T-helper 2 cell treated with Interferon-gamma antibody and Interleukin-4, amounts not matched to agents 5 μg/mL and 100 μg/mL, for 36 hours (primary cell): ENCODE data around the gene GLIPR2.
"Not testable (repeated sequence)": the region's sequence is repeated elsewhere in the genome, so short reads cannot be mapped to it uniquely, and the experiment has no call there.

ENCODE experiments used
- DNase-seq: peaks from one replicate; pipeline ENCODE4 v3.0.0; 2021; ENCODE audit warnings: low spot score
- H3K27ac Mint-ChIP-seq: one replicate; pipeline ENCODE4 v1.8.0; 2021; ENCODE audit warnings: mild to moderate bottlenecking, mixed read lengths
- H3K27me3 Mint-ChIP-seq: one replicate; pipeline ENCODE4 v1.8.0; 2021; ENCODE audit warnings: low read depth, mixed read lengths
- H3K36me3 Mint-ChIP-seq: one replicate; pipeline ENCODE4 v1.8.0; 2021; ENCODE audit warnings: low read depth, mixed read lengths
- H3K4me1 Mint-ChIP-seq: one replicate; pipeline ENCODE4 v1.8.0; 2021; ENCODE audit warnings: low read depth, mixed read lengths
- H3K4me3 Mint-ChIP-seq: one replicate; pipeline ENCODE4 v1.8.0; 2022; ENCODE audit warnings: mild to moderate bottlenecking, moderate library complexity, mixed read lengths
- H3K9me3 Mint-ChIP-seq: one replicate; pipeline ENCODE4 v1.8.0; 2021; ENCODE audit warnings: mixed read lengths

GLIPR2 gene

DNA sequence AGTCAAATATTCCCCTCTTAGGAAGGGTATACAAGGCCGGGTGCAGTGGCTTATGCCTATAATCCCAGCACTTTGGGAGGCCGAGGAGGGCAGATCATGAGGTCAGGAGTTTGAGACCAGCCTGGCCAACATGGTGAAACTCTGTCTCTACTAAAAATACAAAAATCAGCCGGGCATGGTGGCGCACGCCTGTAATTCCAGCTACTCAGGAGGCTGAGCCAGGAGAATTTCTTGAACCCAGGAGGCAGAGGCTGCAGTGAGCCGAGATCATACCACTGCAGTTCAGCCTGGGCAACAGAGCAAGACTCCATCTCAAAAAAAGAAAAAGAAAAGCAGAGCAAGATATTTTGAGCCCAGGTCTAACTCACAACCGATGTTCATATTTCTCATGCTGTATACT is 4.9 kb upstream of the GLIPR2 start:
- peaks cover 18% of the 10 kb centered on the region for H3K4me1 Mint-ChIP-seq
- H3K27ac Mint-ChIP-seq, H3K36me3 Mint-ChIP-seq, DNase-seq, H3K9me3 Mint-ChIP-seq, H3K4me3 Mint-ChIP-seq: not testable (repeated sequence)
- H3K27me3 Mint-ChIP-seq: peaks cover 27% of the 10 kb centered on the region

DNA sequence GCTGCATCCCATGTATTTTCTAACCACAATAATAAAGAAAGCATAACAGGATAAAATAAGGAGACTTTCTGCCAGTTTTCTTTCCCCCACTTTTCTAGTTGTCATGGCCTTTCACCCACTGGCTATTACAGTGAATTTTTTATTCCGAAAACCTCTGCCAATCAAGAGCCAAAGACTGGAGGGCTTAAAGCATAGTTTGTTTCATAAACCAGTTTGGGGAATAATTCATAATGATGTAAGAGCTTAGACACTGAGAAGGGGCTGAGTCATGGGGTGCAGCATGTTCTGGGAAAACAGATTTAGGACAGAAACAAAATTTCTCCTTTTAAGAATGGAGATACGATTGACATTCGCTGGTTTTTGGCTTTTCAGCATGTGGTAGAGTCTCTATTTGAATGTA is 4.4 kb upstream of the GLIPR2 start:
- H3K27ac Mint-ChIP-seq: no peak overlapping the region
- H3K36me3 Mint-ChIP-seq: no peaks in the 10 kb centered on the region
- H3K4me3 Mint-ChIP-seq: no peak overlapping the region
- DNase-seq: no peak
- H3K9me3 Mint-ChIP-seq: no peaks in the 10 kb centered on the region
- H3K27me3 Mint-ChIP-seq: peaks cover 27% of the 10 kb centered on the region
- H3K4me1 Mint-ChIP-seq: peaks cover 14% of the 10 kb centered on the region

GRCh38 chr9:36134761-36135505 is 1.6 kb upstream of the GLIPR2 start:
- Mint-ChIP-seq H3K4me1 (peaks cover 27% of the 10 kb centered on the region), H3K27ac (no peak overlapping the region), H3K36me3 (peaks cover 15% of the 10 kb centered on the region), H3K4me3 (no peak overlapping the region), H3K9me3 (no peaks in the 10 kb centered on the region), H3K27me3 (peaks cover 31% of the 10 kb centered on the region)
- no peak for DNase-seq

DNA sequence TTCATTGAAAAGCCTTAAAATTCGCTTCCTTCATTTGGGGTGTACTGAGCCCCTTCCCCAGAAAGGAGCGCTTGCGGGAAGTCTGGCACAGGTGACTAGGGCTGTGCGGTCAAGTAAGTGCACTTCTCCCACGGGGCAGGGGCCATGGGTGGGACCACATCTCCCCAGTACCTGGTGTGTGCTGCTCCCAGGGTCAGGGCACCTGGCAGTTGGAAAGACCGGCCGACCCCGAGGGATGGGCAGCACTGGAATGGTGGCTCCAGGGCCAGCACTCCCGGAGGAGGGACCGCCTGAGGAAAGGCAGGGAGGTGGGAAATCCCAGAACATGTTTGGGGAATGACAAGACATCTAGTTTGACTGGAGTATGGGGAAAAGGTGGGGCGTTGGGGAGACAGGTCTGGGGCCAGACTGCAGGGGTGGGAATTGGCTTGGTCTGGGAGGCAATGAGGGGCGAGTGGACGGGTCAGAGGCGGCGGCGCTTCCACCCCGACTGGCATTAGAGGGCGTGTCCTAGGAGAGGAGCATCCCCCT is 727 bp upstream of the GLIPR2 start:
- Mint-ChIP-seq H3K9me3 (no peaks in the 10 kb centered on the region), H3K27me3 (peaks cover 31% of the 10 kb centered on the region), H3K4me1 (peaks cover 36% of the 10 kb centered on the region), H3K4me3 (peak overlapping the region; percentile 84), H3K27ac (peak overlapping the region; percentile 57), H3K36me3 (peaks cover 20% of the 10 kb centered on the region)
- DNase-seq: no peak

GRCh38 chr9:36136894-36137391 is 410 bp downstream of the GLIPR2 start:
- Mint-ChIP-seq H3K27ac (peak overlapping the region; percentile 76), H3K4me1 (peaks cover 45% of the 10 kb centered on the region), H3K4me3 (peak overlapping the region; percentile 88), H3K9me3 (no peaks in the 10 kb centered on the region), H3K36me3 (peaks cover 24% of the 10 kb centered on the region), H3K27me3 (peaks cover 30% of the 10 kb centered on the region)
- DNase-seq: no peak

DNA sequence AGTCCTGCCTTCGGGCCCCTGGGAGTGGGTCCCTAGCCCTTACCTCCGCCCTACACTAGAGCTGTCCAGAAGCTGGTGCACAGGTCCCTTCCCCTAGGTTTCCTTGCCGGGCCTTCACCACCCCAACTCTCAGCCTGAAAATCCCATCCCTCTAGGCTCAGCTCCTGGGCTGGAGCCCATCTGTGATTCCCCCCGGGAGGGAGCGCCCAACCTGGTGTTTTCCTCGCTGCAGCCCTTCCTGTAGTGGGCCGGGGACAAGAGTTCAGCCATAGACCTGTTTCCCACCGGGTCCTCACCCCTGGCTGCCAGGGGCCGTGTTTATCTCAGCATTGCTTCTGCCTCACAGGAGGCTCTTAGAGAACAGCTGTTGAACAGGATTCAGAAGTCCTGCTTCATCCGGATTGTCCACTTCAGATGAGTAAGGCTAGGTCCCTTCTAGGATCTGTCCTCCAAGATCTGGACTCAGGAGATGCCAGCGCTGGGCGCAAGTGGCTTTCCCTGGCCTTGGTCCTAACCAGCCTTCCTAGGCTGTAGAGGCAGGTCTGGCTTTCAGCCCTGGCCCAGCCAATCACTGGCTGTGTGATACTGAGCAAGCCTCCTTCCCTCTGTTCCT is 965 bp downstream of the GLIPR2 start:
- Mint-ChIP-seq H3K27me3 (peaks cover 27% of the 10 kb centered on the region), H3K9me3 (no peaks in the 10 kb centered on the region), H3K27ac (peak overlapping the region; percentile 76), H3K36me3 (peaks cover 28% of the 10 kb centered on the region), H3K4me3 (peak overlapping the region; percentile 88), H3K4me1 (peaks cover 51% of the 10 kb centered on the region)
- no peak for DNase-seq

- peaks cover 61% of the 10 kb centered on the region for H3K4me1 Mint-ChIP-seq
- no peak for DNase-seq
- H3K27me3 Mint-ChIP-seq: peaks cover 23% of the 10 kb centered on the region
- H3K27ac Mint-ChIP-seq: no peak overlapping the region
- H3K9me3 Mint-ChIP-seq: no peaks in the 10 kb centered on the region
- H3K36me3 Mint-ChIP-seq: peaks cover 36% of the 10 kb centered on the region
- H3K4me3 Mint-ChIP-seq: peak overlapping the region; percentile 88
These were observed 2.0 kb downstream of the GLIPR2 start for GRCh38 chr9:36138496-36138895.

DNA sequence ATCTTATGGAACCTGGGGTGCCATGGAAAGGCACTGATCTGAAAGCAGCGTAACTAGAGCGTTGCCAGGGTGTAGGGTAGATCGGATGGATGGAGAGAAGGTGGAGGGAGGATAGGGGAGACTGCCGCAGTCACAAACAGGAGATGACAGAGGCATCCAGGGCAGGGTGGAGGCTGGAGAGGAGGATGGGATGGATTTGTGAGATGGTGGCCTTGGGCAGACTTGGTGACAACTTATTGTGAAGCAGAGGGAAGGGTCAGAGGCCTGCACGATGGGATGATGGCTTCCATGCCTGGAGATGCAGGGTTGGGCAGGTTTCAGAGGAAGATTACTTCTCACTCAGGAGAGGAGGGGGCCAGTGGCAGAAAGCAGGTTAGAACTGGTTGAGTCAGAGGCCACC is 2.4 kb downstream of the GLIPR2 start:
- DNase-seq: no peak
- peak overlapping the region; percentile 88 for H3K4me3 Mint-ChIP-seq
- peaks cover 65% of the 10 kb centered on the region for H3K4me1 Mint-ChIP-seq
- H3K27me3 Mint-ChIP-seq: peaks cover 20% of the 10 kb centered on the region
- H3K9me3 Mint-ChIP-seq: no peaks in the 10 kb centered on the region
- H3K27ac Mint-ChIP-seq: peak overlapping the region; percentile 49
- H3K36me3 Mint-ChIP-seq: peaks cover 39% of the 10 kb centered on the region

- Mint-ChIP-seq H3K27me3 (peaks cover 10% of the 10 kb centered on the region), H3K4me1 (peaks cover 80% of the 10 kb centered on the region), H3K36me3 (peaks cover 53% of the 10 kb centered on the region), H3K9me3 (peaks cover 3% of the 10 kb centered on the region), H3K4me3 (peak overlapping the region; percentile 88), H3K27ac (peak overlapping the region; percentile 90)
- peak; percentile 46 for DNase-seq
These were observed 3.9 kb downstream of the GLIPR2 start for GRCh38 chr9:36140086-36141084.

- H3K4me3 Mint-ChIP-seq: peak overlapping the region; percentile 88
- peaks cover 62% of the 10 kb centered on the region for H3K36me3 Mint-ChIP-seq
- peaks cover 4% of the 10 kb centered on the region for H3K27me3 Mint-ChIP-seq
- H3K27ac Mint-ChIP-seq: no peak overlapping the region
- H3K9me3 Mint-ChIP-seq: peaks cover 12% of the 10 kb centered on the region
- DNase-seq: no peak
- H3K4me1 Mint-ChIP-seq: peaks cover 83% of the 10 kb centered on the region
These were observed 4.8 kb downstream of the GLIPR2 start for GRCh38 chr9:36141288-36141687.

DNA sequence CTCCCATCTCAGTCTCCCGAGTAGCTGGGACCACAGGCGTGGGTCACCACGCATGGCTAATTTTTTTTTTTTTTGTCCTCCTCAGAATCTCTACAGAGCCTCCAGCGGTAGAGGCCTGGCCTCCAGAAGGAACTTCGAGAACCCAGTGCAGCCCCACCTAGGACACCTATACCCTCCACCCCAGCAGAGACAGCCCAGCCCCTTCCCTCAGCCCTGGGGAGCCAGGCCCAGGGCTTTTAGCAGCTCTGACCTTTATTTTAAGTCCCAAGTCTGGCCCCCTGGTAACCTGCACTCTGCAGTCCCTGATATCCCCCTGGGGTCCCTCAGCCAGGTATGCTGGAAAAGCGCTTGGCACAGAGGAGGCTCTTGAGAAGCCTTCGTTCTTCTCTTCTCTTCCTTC is 5.2 kb downstream of the GLIPR2 start:
- Mint-ChIP-seq H3K36me3 (peaks cover 64% of the 10 kb centered on the region), H3K27me3 (peaks cover 4% of the 10 kb centered on the region), H3K9me3 (peaks cover 14% of the 10 kb centered on the region), H3K27ac (peak overlapping the region; percentile 64), H3K4me1 (peaks cover 85% of the 10 kb centered on the region), H3K4me3 (peak overlapping the region; percentile 81)
- no peak for DNase-seq

DNA sequence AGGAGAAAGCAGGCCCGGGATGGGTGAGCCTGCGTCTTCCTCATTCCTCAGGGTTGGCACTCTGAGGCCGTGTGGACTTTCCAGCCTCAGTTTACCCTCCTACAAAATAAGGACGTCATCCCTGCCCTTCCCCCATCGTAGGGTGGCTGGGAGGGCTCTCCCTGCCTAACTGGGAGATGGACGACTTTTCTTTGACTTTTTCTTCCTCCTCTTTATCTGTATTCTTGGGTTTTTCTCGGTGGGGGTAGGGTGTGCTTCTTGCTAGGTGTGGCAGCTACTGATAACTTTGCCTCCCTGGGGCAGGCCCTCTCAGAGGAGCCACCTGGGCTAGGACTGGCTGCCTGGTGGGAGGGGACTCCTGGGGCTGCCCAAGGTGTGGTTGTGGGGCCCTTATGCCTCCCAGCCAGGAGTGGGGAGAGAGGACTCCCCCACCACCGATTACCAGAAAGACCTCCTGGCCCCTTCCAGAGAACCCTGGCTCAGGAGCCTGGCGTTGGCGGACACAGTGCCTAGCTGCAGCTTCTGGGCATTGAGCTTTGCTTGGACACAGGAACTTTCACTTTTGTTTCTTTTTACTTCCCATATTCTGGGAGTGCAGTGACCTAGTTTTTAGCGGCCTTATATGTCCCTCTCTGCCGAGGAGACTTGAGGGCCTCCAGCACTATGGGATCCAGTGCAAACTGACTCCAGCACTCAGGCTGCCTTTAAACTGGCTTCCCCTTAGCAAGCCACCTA is 6.1 kb downstream of the GLIPR2 start:
- peak overlapping the region; percentile 89 for H3K27ac Mint-ChIP-seq
- no peak for DNase-seq

DNA sequence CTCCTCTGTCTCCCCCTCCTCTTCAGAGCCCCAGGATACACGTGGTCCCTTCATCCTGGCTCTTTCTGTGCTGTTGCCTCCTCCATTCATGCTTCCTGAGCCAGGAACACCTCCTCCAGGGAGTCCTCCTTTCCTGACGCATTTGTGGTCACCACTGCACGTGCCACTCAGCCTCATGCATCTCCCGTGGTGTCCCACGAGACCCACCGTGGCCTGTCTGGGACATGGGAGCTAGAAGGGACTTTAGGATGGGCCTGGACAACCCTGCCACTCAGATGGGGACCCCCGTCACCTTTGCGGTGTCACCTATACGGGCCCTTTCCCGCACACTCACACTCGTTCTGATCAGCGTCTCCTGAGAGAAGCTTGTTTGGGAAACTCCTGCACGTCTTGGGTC is 6.7 kb downstream of the GLIPR2 start:
- H3K36me3 Mint-ChIP-seq: peaks cover 73% of the 10 kb centered on the region
- DNase-seq: no peak
- H3K27me3 Mint-ChIP-seq: no peaks in the 10 kb centered on the region
- peak overlapping the region; percentile 89 for H3K27ac Mint-ChIP-seq
- peak overlapping the region; percentile 81 for H3K4me3 Mint-ChIP-seq
- H3K4me1 Mint-ChIP-seq: peaks cover 89% of the 10 kb centered on the region
- peaks cover 18% of the 10 kb centered on the region for H3K9me3 Mint-ChIP-seq

More for the DNA sequence above, 6.1 kb downstream of the GLIPR2 start:
- peaks cover 2% of the 10 kb centered on the region for H3K27me3 Mint-ChIP-seq
- peak overlapping the region; percentile 81 for H3K4me3 Mint-ChIP-seq
- peaks cover 18% of the 10 kb centered on the region for H3K9me3 Mint-ChIP-seq
- H3K4me1 Mint-ChIP-seq: peaks cover 88% of the 10 kb centered on the region
- H3K36me3 Mint-ChIP-seq: peaks cover 71% of the 10 kb centered on the region
